GM19452 (cell line): ENCODE measurements around the gene NRP1.
"Not testable (repeated sequence)": the region's sequence is repeated elsewhere in the genome, so short reads cannot be mapped to it uniquely, and the experiment has no call there.

ENCODE experiments used
- ATAC-seq: cut with Tn5 transposase; IDR thresholded peaks from one replicate; pipeline ENCODE4 v1.9.1; 2021; ENCODE audit not compliant: unreplicated experiment

The NRP1 gene

GRCh38 chr10:33240931-33241330 lies 93.5 kb downstream of the NRP1 start:
- no peak for ATAC-seq

- no peak for ATAC-seq
These were observed 94.2 kb downstream of the NRP1 start for GRCh38 chr10:33240258-33240657.

- ATAC-seq: no peak
These were observed 95.2 kb downstream of the NRP1 start for GRCh38 chr10:33239257-33239656.

- no peak for ATAC-seq
These were observed 95.8 kb downstream of the NRP1 start for GRCh38 chr10:33238643-33239042.

GRCh38 chr10:33237736-33238624 lies 96.5 kb downstream of the NRP1 start:
- ATAC-seq: no peak

- no peak for ATAC-seq
These were observed 97.6 kb downstream of the NRP1 start for GRCh38 chr10:33236916-33237315.

- ATAC-seq: no peak
These were observed 98.5 kb downstream of the NRP1 start for GRCh38 chr10:33235951-33236350.

GRCh38 chr10:33235251-33235884 lies 99.1 kb downstream of the NRP1 start:
- ATAC-seq: no peak

GRCh38 chr10:33234831-33235237 lies 99.6 kb downstream of the NRP1 start:
- no peak for ATAC-seq

GRCh38 chr10:33233635-33234034 lies 100.8 kb downstream of the NRP1 start:
- ATAC-seq: no peak

GRCh38 chr10:33233221-33233620 lies 101.2 kb downstream of the NRP1 start:
- ATAC-seq: no peak

- ATAC-seq: no peak
These were observed 102.7 kb downstream of the NRP1 start for GRCh38 chr10:33231621-33232350.

- ATAC-seq: no peak
These were observed 104.6 kb downstream of the NRP1 start for GRCh38 chr10:33229949-33230267.

- no peak for ATAC-seq
These were observed 105.1 kb downstream of the NRP1 start for GRCh38 chr10:33229252-33229948.

- no peak for ATAC-seq
These were observed 106.0 kb downstream of the NRP1 start for GRCh38 chr10:33228426-33228825.

GRCh38 chr10:33227489-33227888 lies 107.0 kb downstream of the NRP1 start:
- ATAC-seq: no peak

GRCh38 chr10:33224251-33224965 lies 110.1 kb downstream of the NRP1 start:
- ATAC-seq: no peak

GRCh38 chr10:33223326-33224000 lies 111.0 kb downstream of the NRP1 start:
- ATAC-seq: no peak

- ATAC-seq: not testable (repeated sequence)
These were observed 112.2 kb downstream of the NRP1 start for GRCh38 chr10:33222304-33222703.

- no peak for ATAC-seq
These were observed 116.6 kb downstream of the NRP1 start for GRCh38 chr10:33217854-33218253.
